Erythroblast (primary cell): Measurements from ENCODE around the gene PKD1L1.
"Not testable (repeated sequence)": the region's sequence is repeated elsewhere in the genome, so short reads cannot be mapped to it uniquely, and the experiment has no call there.

Source experiments
- GATA1 ChIP-seq: IDR thresholded peaks from 2 replicates; pipeline ENCODE4 v1.6.1; 2011; ENCODE audit warnings: low read depth, mild to moderate bottlenecking, control low read depth, low read length, moderate library complexity
- POLR2A ChIP-seq: IDR thresholded peaks from 2 replicates; pipeline ENCODE4 v1.6.1; 2011; ENCODE audit warnings: mild to moderate bottlenecking, low read length

GRCh38 chr7:47795126-47795525, 153.1 kb downstream of the PKD1L1 start:
- not testable (repeated sequence) for TF ChIP-seq POLR2A, GATA1
